GM12874 (cell line): ENCODE measurements around the gene MED13L.

Experiments
- CTCF ChIP-seq: IDR thresholded peaks from 2 replicates; pipeline ENCODE4 v1.5.1; 2011; ENCODE audit warnings: low read depth, mild to moderate bottlenecking, control low read depth, low read length, moderate library complexity; ENCODE audit not compliant: insufficient read depth

Gene MED13L

GRCh38 chr12:116262741-116263140, 14.8 kb downstream of the MED13L start:
- no peak for TF ChIP-seq CTCF

GRCh38 chr12:116261525-116262100, 15.9 kb downstream of the MED13L start:
- no peak for TF ChIP-seq CTCF

GRCh38 chr12:116259800-116260577, 17.5 kb downstream of the MED13L start:
- TF ChIP-seq CTCF: no peak

- no peak for TF ChIP-seq CTCF
Observed at GRCh38 chr12:116257826-116258225, 19.7 kb downstream of the MED13L start.

- TF ChIP-seq CTCF: no peak
Observed at GRCh38 chr12:116257215-116257614, 20.3 kb downstream of the MED13L start.

- TF ChIP-seq CTCF: no peak
Observed at GRCh38 chr12:116249938-116250337, 27.6 kb downstream of the MED13L start.

- no peak for TF ChIP-seq CTCF
Observed at GRCh38 chr12:116248930-116249329, 28.6 kb downstream of the MED13L start.
